ENCODE results near the gene MYOM3.

DNA sequence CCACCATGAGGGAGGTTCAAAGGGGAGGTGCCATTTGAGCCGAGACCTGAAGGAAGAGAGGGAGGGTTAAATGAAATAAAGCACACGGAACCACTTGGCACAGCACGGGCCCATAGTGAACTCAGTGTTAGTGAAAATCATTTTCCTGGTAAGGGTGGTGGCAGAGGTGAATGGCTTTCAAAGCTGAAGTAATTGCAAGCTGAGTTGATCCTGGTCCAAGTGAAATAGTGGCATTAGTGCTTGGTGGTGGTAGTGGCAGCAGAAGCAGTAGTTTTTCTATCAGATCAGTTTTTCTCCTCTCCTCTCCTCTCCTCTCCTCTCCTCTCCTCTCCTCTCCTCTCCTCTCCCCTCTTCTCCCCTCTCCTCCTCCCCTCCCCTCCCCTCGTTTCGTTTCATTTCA lies 101.3 kb downstream of the MYOM3 start:
- no peak for TF ChIP-seq ZFX (CRISPR knock-in tag; IDR thresholded peaks at IDR 0.05; ENCODE audit: low read depth)
- TF ChIP-seq, protein P1, sequence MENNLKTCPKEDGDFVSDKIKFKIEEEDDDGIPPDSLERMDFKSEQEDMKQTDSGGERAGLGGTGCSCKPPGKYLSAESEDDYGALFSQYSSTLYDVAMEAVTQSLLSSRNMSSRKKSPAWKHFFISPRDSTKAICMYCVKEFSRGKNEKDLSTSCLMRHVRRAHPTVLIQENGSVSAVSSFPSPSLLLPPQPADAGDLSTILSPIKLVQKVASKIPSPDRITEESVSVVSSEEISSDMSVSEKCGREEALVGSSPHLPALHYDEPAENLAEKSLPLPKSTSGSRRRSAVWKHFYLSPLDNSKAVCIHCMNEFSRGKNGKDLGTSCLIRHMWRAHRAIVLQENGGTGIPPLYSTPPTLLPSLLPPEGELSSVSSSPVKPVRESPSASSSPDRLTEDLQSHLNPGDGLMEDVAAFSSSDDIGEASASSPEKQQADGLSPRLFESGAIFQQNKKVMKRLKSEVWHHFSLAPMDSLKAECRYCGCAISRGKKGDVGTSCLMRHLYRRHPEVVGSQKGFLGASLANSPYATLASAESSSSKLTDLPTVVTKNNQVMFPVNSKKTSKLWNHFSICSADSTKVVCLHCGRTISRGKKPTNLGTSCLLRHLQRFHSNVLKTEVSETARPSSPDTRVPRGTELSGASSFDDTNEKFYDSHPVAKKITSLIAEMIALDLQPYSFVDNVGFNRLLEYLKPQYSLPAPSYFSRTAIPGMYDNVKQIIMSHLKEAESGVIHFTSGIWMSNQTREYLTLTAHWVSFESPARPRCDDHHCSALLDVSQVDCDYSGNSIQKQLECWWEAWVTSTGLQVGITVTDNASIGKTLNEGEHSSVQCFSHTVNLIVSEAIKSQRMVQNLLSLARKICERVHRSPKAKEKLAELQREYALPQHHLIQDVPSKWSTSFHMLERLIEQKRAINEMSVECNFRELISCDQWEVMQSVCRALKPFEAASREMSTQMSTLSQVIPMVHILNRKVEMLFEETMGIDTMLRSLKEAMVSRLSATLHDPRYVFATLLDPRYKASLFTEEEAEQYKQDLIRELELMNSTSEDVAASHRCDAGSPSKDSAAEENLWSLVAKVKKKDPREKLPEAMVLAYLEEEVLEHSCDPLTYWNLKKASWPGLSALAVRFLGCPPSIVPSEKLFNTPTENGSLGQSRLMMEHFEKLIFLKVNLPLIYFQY (CRISPR knock-in tag; IDR thresholded peaks at IDR 0.05; ENCODE audit: borderline replicate concordance): no peak
- TF ChIP-seq HDAC1 (CRISPR knock-in tag; IDR thresholded peaks at IDR 0.05): no peak
- no peak for TF ChIP-seq EZH2 (conservative IDR thresholded peaks at IDR 0.05; ENCODE audit: low read depth, low read length)
- TF ChIP-seq SMAD3 (CRISPR knock-in tag; IDR thresholded peaks at IDR 0.05): no peak

Measured in HepG2 (cell line).